Activated effector memory CD4-positive, alpha-beta T cell treated with anti-CD3 and anti-CD28 coated beads, Interleukin-2, amount 50 U/mL, for 16 hours (primary cell): ENCODE results near the gene EHMT2.
A peak's percentile ranks its signal among the peaks of the same experiment; 100 is the strongest.
"Not testable (repeated sequence)": the region's sequence is repeated elsewhere in the genome, so short reads cannot be mapped to it uniquely, and the experiment has no call there.

ENCODE experiments used
- DNase-seq: peaks from one replicate; pipeline ENCODE4 v3.0.0-alpha.2; 2020

Gene EHMT2

GRCh38 chr6:31869343-31869742 lies 28.2 kb downstream of the EHMT2 start:
- DNase-seq: no peak

GRCh38 chr6:31868658-31868971 lies 28.9 kb downstream of the EHMT2 start:
- DNase-seq: not testable (repeated sequence)

- no peak for DNase-seq
These were observed 32.0 kb downstream of the EHMT2 start for GRCh38 chr6:31865205-31866118.

GRCh38 chr6:31864818-31865204 lies 32.7 kb downstream of the EHMT2 start:
- no peak for DNase-seq

- DNase-seq: not testable (repeated sequence)
These were observed 33.4 kb downstream of the EHMT2 start for GRCh38 chr6:31864123-31864562.

- DNase-seq: peak; percentile 100
These were observed 34.9 kb downstream of the EHMT2 start, which contains the start of gene NEU1 for GRCh38 chr6:31862344-31863235. TSS of gene NEU1 (minus strand) at chr6:31862821. CDS start at chr6:31862776, 45 bp downstream.

- no peak for DNase-seq
These were observed 35.6 kb downstream of the EHMT2 start for GRCh38 chr6:31861919-31862343.

- DNase-seq: no peak
These were observed 36.3 kb downstream of the EHMT2 start for GRCh38 chr6:31861150-31861549.

- no peak for DNase-seq
These were observed 37.1 kb downstream of the EHMT2 start for GRCh38 chr6:31860349-31860748.

GRCh38 chr6:31859923-31860322 lies 37.6 kb downstream of the EHMT2 start:
- DNase-seq: no peak

- no peak for DNase-seq
These were observed 38.8 kb downstream of the EHMT2 start for GRCh38 chr6:31858707-31859106.

- DNase-seq: not testable (repeated sequence)
These were observed 39.7 kb downstream of the EHMT2 start for GRCh38 chr6:31857774-31858173.

- DNase-seq: not testable (repeated sequence)
These were observed 45.3 kb downstream of the EHMT2 start for GRCh38 chr6:31851980-31852718.

- DNase-seq: no peak
These were observed 46.0 kb downstream of the EHMT2 start for GRCh38 chr6:31851485-31851832.

- no peak for DNase-seq
These were observed 46.6 kb downstream of the EHMT2 start for GRCh38 chr6:31850765-31851484.

GRCh38 chr6:31847276-31847978 lies 50.1 kb downstream of the EHMT2 start:
- no peak for DNase-seq

- no peak for DNase-seq
These were observed 53.0 kb downstream of the EHMT2 start for GRCh38 chr6:31844507-31844906.

- no peak for DNase-seq
These were observed 55.4 kb downstream of the EHMT2 start for GRCh38 chr6:31842053-31842452.

- DNase-seq: not testable (repeated sequence)
These were observed 57.7 kb downstream of the EHMT2 start for GRCh38 chr6:31839779-31840126.

- no peak for DNase-seq
These were observed 58.5 kb downstream of the EHMT2 start for GRCh38 chr6:31838968-31839367.

- not testable (repeated sequence) for DNase-seq
These were observed 59.4 kb downstream of the EHMT2 start for GRCh38 chr6:31838114-31838553.
